BJ (cell line): Measurements from ENCODE around the gene SNRNP25. TPM values are rescaled to one million over a fixed set of nuclear protein-coding genes. Genes with fewer than 3 reads are reported as not detected.

ENCODE experiments used
- CTCF ChIA-PET: fragments of 350-600 bp; formaldehyde crosslinking; extraction: SDS; loops from one replicate; lab custom pipeline; 2021; ENCODE audit warnings: antibody characterized with exemption, inconsistent platforms; lab: Yijun Ruan, JAX
- POLR2A ChIA-PET: fragments of 300-600 bp; sonication (Branson Sonifier 250); formaldehyde crosslinking; extraction: SDS; loops from one replicate; lab custom pipeline; 2021; ENCODE audit warnings: antibody characterized with exemption; lab: Charles Lee
- DNase-seq: peaks from one replicate; pipeline ENCODE4 v3.0.0-alpha.2; 2011; ENCODE audit warnings: low read depth
- H3K27me3 ChIP-seq: 2 replicates; pipeline ENCODE4 v1.6.0; 2011; ENCODE audit warnings: low read length; ENCODE audit not compliant: control insufficient read depth, insufficient read depth
- H3K36me3 ChIP-seq: 2 replicates; pipeline ENCODE4 v1.5.1; 2011; ENCODE audit warnings: low read length; ENCODE audit not compliant: control insufficient read depth, insufficient read depth
- H3K4me3 ChIP-seq: 2 replicates; pipeline ENCODE4 v1.5.1; 2011; ENCODE audit warnings: low read depth, mild to moderate bottlenecking, control low read depth, low read length
- polyA plus RNA-seq: library from polyadenylated mRNA; depleted of rRNA; stranded (reverse); fragments of >200 nt; gene quantifications from 2 replicates; pipeline ENCODE4 v1.2.3, GENCODE V29; 2011
- TF ChIP-seq, protein P1 (sequence below): IDR thresholded peaks from 2 replicates; pipeline ENCODE4 v1.5.1; 2011; ENCODE audit warnings: low read depth, mild to moderate bottlenecking, control low read depth, inconsistent platforms, low read length, moderate library complexity; ENCODE audit not compliant: insufficient read depth

SNRNP25 gene
- polyA plus RNA-seq, 1 experiment: 34.6 TPM

DNA sequence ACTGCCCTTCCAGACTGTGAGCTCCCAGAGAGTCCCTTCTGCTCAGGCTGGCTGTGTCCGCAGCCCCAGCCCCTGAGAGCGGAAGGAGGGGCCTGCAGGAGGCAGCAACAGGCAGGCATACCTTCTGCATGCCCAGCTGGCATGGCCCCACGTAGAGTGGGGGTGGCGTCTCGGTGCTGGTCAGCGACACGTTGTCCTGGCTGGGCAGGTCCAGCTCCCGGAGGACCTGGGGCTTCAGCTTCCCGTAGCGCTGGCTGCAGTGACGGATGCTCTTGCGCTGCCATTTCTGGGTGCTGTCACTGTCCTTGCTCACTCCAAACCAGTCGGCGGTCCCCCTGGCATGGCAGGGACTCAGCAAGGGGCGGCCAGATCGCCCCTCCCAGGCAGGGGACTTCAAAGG is 9.8 kb downstream of the SNRNP25 start:
- no peak for DNase-seq
- Histone ChIP-seq H3K27me3 (no peaks in the 10 kb centered on the region), H3K36me3 (peaks cover 54% of the 10 kb centered on the region), H3K4me3 (no peak overlapping the region)
- ChIA-PET CTCF (interaction anchor here (0.8 to 21.0 kb wide), 5 partner anchors 10 to 118 kb away, joined by 3 to 544 read pairs (median 3); partner anchors contain the start of genes MPG, POLR3K and SNRNP25), POLR2A (no interaction called here)
- TF ChIP-seq, protein P1, sequence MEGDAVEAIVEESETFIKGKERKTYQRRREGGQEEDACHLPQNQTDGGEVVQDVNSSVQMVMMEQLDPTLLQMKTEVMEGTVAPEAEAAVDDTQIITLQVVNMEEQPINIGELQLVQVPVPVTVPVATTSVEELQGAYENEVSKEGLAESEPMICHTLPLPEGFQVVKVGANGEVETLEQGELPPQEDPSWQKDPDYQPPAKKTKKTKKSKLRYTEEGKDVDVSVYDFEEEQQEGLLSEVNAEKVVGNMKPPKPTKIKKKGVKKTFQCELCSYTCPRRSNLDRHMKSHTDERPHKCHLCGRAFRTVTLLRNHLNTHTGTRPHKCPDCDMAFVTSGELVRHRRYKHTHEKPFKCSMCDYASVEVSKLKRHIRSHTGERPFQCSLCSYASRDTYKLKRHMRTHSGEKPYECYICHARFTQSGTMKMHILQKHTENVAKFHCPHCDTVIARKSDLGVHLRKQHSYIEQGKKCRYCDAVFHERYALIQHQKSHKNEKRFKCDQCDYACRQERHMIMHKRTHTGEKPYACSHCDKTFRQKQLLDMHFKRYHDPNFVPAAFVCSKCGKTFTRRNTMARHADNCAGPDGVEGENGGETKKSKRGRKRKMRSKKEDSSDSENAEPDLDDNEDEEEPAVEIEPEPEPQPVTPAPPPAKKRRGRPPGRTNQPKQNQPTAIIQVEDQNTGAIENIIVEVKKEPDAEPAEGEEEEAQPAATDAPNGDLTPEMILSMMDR: no peak

DNA sequence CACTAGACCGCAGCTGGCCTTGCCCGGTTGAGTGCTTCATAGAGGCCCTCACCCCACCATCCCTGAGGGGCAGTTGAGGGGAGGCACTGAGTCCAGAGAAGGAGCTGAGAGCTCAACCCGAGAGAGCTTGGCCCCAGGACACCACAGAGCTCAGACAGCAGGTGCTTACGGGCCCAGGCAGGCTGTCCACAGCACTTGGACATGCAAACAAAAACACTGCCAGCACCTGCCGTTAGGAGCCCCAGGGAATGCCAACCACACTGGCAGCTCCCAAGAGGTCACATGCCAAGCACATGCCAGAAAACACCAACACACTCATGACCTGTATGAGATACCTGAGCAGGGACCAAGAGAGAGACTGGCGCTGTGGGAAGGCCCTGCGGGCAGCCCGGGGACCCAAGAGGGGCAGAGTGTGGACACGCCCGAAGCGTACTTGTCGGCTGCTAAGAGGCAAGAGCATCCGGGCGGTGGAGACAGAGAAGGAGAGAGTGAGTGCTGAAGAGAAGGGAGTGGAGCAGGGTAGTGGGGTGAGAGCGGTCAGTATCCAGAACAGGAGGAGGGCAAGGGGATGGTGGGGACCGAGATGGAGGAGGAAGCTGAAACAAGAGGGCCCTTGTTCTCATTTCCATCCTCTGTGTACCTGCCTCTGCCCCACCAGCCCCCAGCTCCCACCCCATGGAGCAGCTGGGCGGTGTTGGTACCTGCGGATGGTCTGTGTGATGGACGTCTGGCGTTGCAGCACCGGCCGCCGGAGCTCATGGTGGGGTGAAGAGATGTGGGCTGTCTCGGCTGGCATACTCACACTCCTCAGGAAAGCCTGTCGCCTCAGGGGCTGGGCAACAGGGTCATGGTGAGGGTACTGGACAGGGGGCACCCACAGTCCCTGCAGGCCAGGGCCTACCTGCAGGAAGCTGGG is 10.6 kb downstream of the SNRNP25 start:
- Histone ChIP-seq H3K36me3 (peaks cover 47% of the 10 kb centered on the region), H3K27me3 (no peaks in the 10 kb centered on the region), H3K4me3 (no peak overlapping the region)
- ChIA-PET POLR2A (no interaction called here), CTCF (interaction anchor here (0.8 to 21.0 kb wide), 9 partner anchors 7 to 118 kb away, joined by 3 to 544 read pairs (median 14); partner anchors contain the start of genes MPG, POLR3K and SNRNP25)
- TF ChIP-seq, protein P1: no peak
- no peak for DNase-seq

DNA sequence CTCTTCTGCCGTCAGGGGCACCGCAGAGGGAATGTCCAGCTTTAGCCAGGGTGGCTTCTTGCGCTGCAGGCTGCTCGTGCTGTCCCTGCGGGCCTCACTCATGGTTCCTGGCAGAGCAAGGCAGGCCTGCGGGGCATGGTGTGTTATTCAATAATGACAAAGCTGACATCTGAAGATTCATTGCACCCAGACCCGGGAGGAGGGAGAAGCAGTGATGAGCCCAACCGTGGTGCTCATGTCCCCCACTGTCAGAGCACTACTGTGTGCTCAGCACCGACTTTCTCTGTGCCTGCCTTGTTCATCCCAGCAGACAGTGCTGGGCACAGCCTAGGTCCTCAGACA is 11.3 kb downstream of the SNRNP25 start:
- ChIA-PET CTCF (interaction anchor here (0.5 to 21.0 kb wide), 10 partner anchors 8 to 297 kb away, joined by 3 to 544 read pairs (median 12); partner anchors contain the start of genes MPG, POLR3K and SNRNP25), POLR2A (no interaction called here)
- no peak for DNase-seq
- TF ChIP-seq, protein P1: no peak
- Histone ChIP-seq H3K4me3 (no peak overlapping the region), H3K27me3 (no peaks in the 10 kb centered on the region), H3K36me3 (peaks cover 41% of the 10 kb centered on the region)

DNA sequence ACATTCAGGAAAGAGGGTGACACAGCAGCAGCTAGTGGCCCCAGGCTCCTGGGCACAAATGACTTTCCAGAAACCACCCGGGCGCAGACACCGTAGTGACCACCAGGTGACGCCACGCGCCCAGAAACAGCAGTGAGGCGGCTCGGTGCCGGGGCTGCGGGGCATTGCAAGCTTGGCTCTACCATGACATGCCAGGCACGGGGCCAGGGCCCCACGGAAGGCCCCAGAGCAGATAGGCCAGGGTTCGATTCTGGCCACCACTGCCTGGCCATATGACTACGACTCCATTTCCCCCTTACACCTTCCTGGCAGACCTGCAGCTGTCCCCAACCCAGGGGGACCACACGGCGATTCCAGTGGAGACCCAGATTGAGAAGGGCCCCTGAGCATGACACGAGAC is 12.1 kb downstream of the SNRNP25 start:
- DNase-seq: no peak
- Histone ChIP-seq H3K27me3 (no peaks in the 10 kb centered on the region), H3K4me3 (no peak overlapping the region), H3K36me3 (peaks cover 35% of the 10 kb centered on the region)
- TF ChIP-seq, protein P1: peak; percentile 97
- ChIA-PET POLR2A (interaction anchor here (0.6 to 0.7 kb wide), 2 partner anchors 31 to 32 kb away, joined by 4 to 7 read pairs; no protein-coding TSS in a partner anchor), CTCF (interaction anchor here (0.6 to 21.0 kb wide), 19 partner anchors 9 to 340 kb away, joined by 3 to 544 read pairs (median 6); partner anchors contain the start of genes HBQ1, MPG, POLR3K and SNRNP25)
